MCF 10A (cell line): ENCODE results near the gene TPRG1. TPM values are rescaled to one million over a fixed set of nuclear protein-coding genes. Genes with fewer than 3 reads are reported as not detected.

Experiments
- BruUV-seq: library from RNA; stranded (reverse); fragments of 400-500 nt; replicated peaks from 2 replicates; lab custom pipeline; 2021; lab: Mats Ljungman, UMichigan
- CTCF ChIA-PET: fragments of 300-600 bp; sonication (Branson Sonifier 250); formaldehyde crosslinking; extraction: SDS; loops from one replicate; lab custom pipeline; 2021; ENCODE audit warnings: antibody characterized with exemption, inconsistent platforms; lab: Yijun Ruan, JAX
- POLR2A ChIA-PET: fragments of 300-600, 350-650 bp; sonication (Branson Sonifier 250); formaldehyde crosslinking; extraction: SDS; loops from one replicate; lab custom pipeline; 2020; ENCODE audit warnings: antibody characterized with exemption, inconsistent platforms; lab: Yijun Ruan, JAX
- DNase-seq: peaks from one replicate; pipeline ENCODE4 v3.0.0-alpha.2; 2018; ENCODE audit not compliant: unreplicated experiment
- H3K27ac Mint-ChIP-seq: one replicate; pipeline ENCODE4 v1.8.0; 2022; ENCODE audit warnings: mild to moderate bottlenecking, low read depth, mixed read lengths; ENCODE audit not compliant: unreplicated experiment
- H3K27me3 Mint-ChIP-seq: one replicate; pipeline ENCODE4 v1.8.0; 2022; ENCODE audit warnings: mixed read lengths; ENCODE audit not compliant: insufficient read depth, unreplicated experiment
- H3K36me3 Mint-ChIP-seq: one replicate; pipeline ENCODE4 v1.8.0; 2022; ENCODE audit warnings: mild to moderate bottlenecking, moderate library complexity, mixed read lengths; ENCODE audit not compliant: insufficient read depth, unreplicated experiment
- H3K4me1 Mint-ChIP-seq: one replicate; pipeline ENCODE4 v1.8.0; 2022; ENCODE audit warnings: mixed read lengths; ENCODE audit not compliant: insufficient read depth, unreplicated experiment
- H3K4me3 Mint-ChIP-seq: one replicate; pipeline ENCODE4 v1.8.0; 2022; ENCODE audit warnings: mild to moderate bottlenecking, moderate library complexity, mixed read lengths; ENCODE audit not compliant: unreplicated experiment
- H3K9me3 Mint-ChIP-seq: one replicate; pipeline ENCODE4 v1.8.0; 2022; ENCODE audit warnings: mixed read lengths; ENCODE audit not compliant: unreplicated experiment
- CTCF ChIP-seq: fragments of 200-600 bp; IDR thresholded peaks from one replicate; pipeline ENCODE4 v1.8.0; 2022; ENCODE audit warnings: antibody characterized with exemption, mild to moderate bottlenecking; ENCODE audit not compliant: unreplicated experiment
- intact Hi-C: fragments of 100-400 bp; cut with micrococcal nuclease; formaldehyde crosslinking; loops from 2 replicates; pipeline ENCODE4 v1.14.1; 2022
- total RNA-seq: library from RNA; stranded (reverse); gene quantifications from 2 replicates; pipeline ENCODE4 v1.2.3, GENCODE V29; 2022

Gene TPRG1
- total RNA-seq, 1 experiment from 2014 or later, result 2.0 TPM

- ChIA-PET POLR2A (interaction anchor here (0.6 to 10.8 kb wide), 40 partner anchors 8 to 1537 kb away, joined by 3 to 495 read pairs (median 6); no protein-coding TSS in a partner anchor), CTCF (interaction anchor here (0.6 to 1.6 kb wide), 12 partner anchors 8 to 661 kb away, joined by 3 to 8 read pairs (median 4); no protein-coding TSS in a partner anchor)
- TF ChIP-seq CTCF, result no peak
- Mint-ChIP-seq H3K4me3 (peak overlapping the region; percentile 30), H3K27me3 (no peaks in the 10 kb centered on the region), H3K27ac (peak overlapping the region; percentile 50), H3K9me3 (no peaks in the 10 kb centered on the region), H3K36me3 (peaks cover 7% of the 10 kb centered on the region), H3K4me1 (peaks cover 41% of the 10 kb centered on the region)
- intact Hi-C loops, result loop anchor here (2.0 kb wide), 1 partner anchor 76 kb away; no protein-coding TSS in a partner anchor
- peak; percentile 95 for DNase-seq
- BruUV-seq, result no TSS peak
These were observed 104.9 kb downstream of the TPRG1 start for GRCh38 chr3:189276444-189277219.

DNA sequence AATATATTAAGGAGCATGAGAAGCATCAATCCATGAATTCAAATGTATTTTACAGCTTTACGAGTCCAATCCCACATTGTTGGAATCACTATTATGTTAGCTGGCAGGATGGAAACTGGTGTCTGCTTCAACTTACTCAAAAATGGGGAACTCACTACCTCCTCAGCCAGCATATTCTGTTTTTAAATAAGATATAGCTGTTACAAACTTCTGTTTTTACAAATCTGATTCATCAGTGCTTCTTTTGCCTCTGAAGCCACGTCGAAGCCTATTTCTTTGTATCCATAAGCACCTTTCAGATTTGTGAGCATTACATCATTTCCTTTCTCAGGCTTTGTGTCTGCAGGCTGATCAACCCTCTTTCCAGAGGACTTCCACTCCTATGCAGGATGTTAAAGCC lies 105.9 kb downstream of the TPRG1 start:
- no peak for DNase-seq

DNA sequence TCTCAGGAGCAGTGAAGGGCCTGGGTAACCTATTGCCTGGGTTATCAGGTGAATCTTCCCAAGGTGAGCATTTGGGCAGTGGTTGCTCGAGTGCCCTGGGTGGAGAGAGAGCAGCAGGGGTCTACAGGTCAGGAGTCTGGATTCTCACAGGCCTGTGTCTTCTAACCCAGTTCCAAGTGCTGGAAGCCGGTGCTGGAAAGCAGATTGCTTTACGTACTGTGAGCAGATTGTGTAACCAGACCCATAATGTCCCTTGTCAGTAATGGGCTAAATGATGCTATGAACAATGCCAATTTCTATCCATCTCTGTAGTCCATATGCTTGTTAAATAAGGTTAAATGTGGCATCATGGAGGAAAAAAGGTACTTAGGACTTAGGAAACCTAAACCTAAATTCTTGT lies 106.5 kb downstream of the TPRG1 start:
- H3K9me3 Mint-ChIP-seq, result no peaks in the 10 kb centered on the region
- CTCF ChIA-PET, result interaction anchor here (1.1 kb wide), 1 partner anchor 8 kb away, joined by 4 read pairs; no protein-coding TSS in a partner anchor
- H3K36me3 Mint-ChIP-seq, result peaks cover 7% of the 10 kb centered on the region
- no peak for TF ChIP-seq CTCF
- H3K4me1 Mint-ChIP-seq, result peaks cover 42% of the 10 kb centered on the region
- no peaks in the 10 kb centered on the region for H3K27me3 Mint-ChIP-seq
- intact Hi-C loops, result no loop called here
- no peak for DNase-seq
- no peak overlapping the region for H3K4me3 Mint-ChIP-seq
- BruUV-seq, result no TSS peak
- POLR2A ChIA-PET, result interaction anchor here (1.0 to 10.8 kb wide), 11 partner anchors 11 to 659 kb away, joined by 3 to 495 read pairs (median 13); no protein-coding TSS in a partner anchor
- H3K27ac Mint-ChIP-seq, result peak overlapping the region; percentile 50

More for the DNA sequence above, 105.9 kb downstream of the TPRG1 start:
- TF ChIP-seq CTCF, result no peak
- no peaks in the 10 kb centered on the region for H3K9me3 Mint-ChIP-seq
- peaks cover 44% of the 10 kb centered on the region for H3K4me1 Mint-ChIP-seq
- no peak overlapping the region for H3K4me3 Mint-ChIP-seq
- H3K27ac Mint-ChIP-seq, result peak overlapping the region; percentile 50
- no TSS peak for BruUV-seq
- ChIA-PET CTCF (interaction anchor here (0.6 to 1.6 kb wide), 8 partner anchors 9 to 660 kb away, joined by 3 to 7 read pairs (median 4); no protein-coding TSS in a partner anchor), POLR2A (interaction anchor here (1.0 to 10.8 kb wide), 22 partner anchors 8 to 660 kb away, joined by 3 to 495 read pairs (median 10); no protein-coding TSS in a partner anchor)
- H3K36me3 Mint-ChIP-seq, result peaks cover 7% of the 10 kb centered on the region
- no peaks in the 10 kb centered on the region for H3K27me3 Mint-ChIP-seq
- intact Hi-C loops, result loop anchor here (2.0 kb wide), 1 partner anchor 75 kb away; no protein-coding TSS in a partner anchor

- no TSS peak for BruUV-seq
- TF ChIP-seq CTCF, result no peak
- H3K36me3 Mint-ChIP-seq, result no peaks in the 10 kb centered on the region
- intact Hi-C loops, result no loop called here
- no peaks in the 10 kb centered on the region for H3K9me3 Mint-ChIP-seq
- CTCF ChIA-PET, result interaction anchor here (0.7 to 2.2 kb wide), 5 partner anchors 12 to 302 kb away, joined by 3 to 5 read pairs (median 3); no protein-coding TSS in a partner anchor
- no peak for DNase-seq
- peaks cover 16% of the 10 kb centered on the region for H3K4me1 Mint-ChIP-seq
- peak overlapping the region; percentile 80 for H3K27ac Mint-ChIP-seq
- POLR2A ChIA-PET, result interaction anchor here (0.7 to 2.7 kb wide), 9 partner anchors 10 to 349 kb away, joined by 3 to 17 read pairs (median 4); no protein-coding TSS in a partner anchor
- no peak overlapping the region for H3K4me3 Mint-ChIP-seq
- no peaks in the 10 kb centered on the region for H3K27me3 Mint-ChIP-seq
These were observed 110.4 kb downstream of the TPRG1 start for GRCh38 chr3:189282189-189282588.
